IMR-90 (cell line): ENCODE results near the gene ASPHD2. TPM values are rescaled to one million over a fixed set of nuclear protein-coding genes. Genes with fewer than 3 reads are reported as not detected.

ENCODE experiments used
- ATAC-seq: fragments of 200-7000 bp; cut with Tn5 transposase; 2 replicates; pipeline ENCODE4 v1.9.1; 2020; ENCODE audit warnings: low read depth, mild to moderate bottlenecking, moderate library complexity
- BruUV-seq: library from RNA; stranded (reverse); fragments of 400-500 nt; replicated peaks from 2 replicates; lab custom pipeline; 2021; lab: Mats Ljungman, UMichigan
- CTCF ChIA-PET: fragments of 300-600 bp; formaldehyde crosslinking; extraction: SDS; loops from one replicate; lab custom pipeline; 2021; ENCODE audit warnings: antibody characterized with exemption; lab: Yijun Ruan, JAX
- POLR2A ChIA-PET: fragments of 300-600 bp; sonication (Branson Sonifier 250); formaldehyde crosslinking; loops from one replicate; lab custom pipeline; 2022; ENCODE audit warnings: antibody characterized with exemption; ENCODE audit not compliant: unreplicated experiment; lab: Charles Lee
- DNase-seq: peaks from one replicate; pipeline ENCODE4 v3.0.0; 2013
- H2AFZ ChIP-seq: replicated peaks from 2 replicates; pipeline ENCODE3; 2013; ENCODE audit warnings: low read length, mild to moderate bottlenecking; ENCODE audit not compliant: poor library complexity
- H2AK5ac ChIP-seq: 2 replicates; pipeline ENCODE4 v1.6.1; 2013; ENCODE audit warnings: low read depth, low read length, inconsistent platforms
- H2AK9ac ChIP-seq: replicated peaks from 2 replicates; pipeline ENCODE3; 2013; ENCODE audit warnings: mild to moderate bottlenecking, low read depth, low read length, moderate library complexity; ENCODE audit not compliant: poor library complexity
- H2BK120ac ChIP-seq: 2 replicates; pipeline ENCODE4 v1.6.1; 2013; ENCODE audit warnings: low read depth, low read length, inconsistent platforms
- H2BK15ac ChIP-seq: 3 replicates; pipeline ENCODE4 v1.6.1; 2013; ENCODE audit warnings: low read depth, low read length, inconsistent platforms
- H2BK20ac ChIP-seq: 2 replicates; pipeline ENCODE4 v1.6.1; 2013; ENCODE audit warnings: low read depth, mild to moderate bottlenecking, inconsistent platforms, low read length, moderate library complexity
- H2BK5ac ChIP-seq: 2 replicates; pipeline ENCODE4 v1.6.1; 2013; ENCODE audit warnings: mild to moderate bottlenecking, low read depth, low read length, inconsistent platforms; ENCODE audit not compliant: poor library complexity, severe bottlenecking
- H3K14ac ChIP-seq: replicated peaks from 2 replicates; pipeline ENCODE4 v1.6.1; 2013; ENCODE audit warnings: low read depth, low read length, inconsistent platforms
- H3K18ac ChIP-seq: 2 replicates; pipeline ENCODE4 v1.6.1; 2013; ENCODE audit warnings: low read depth, low read length, control low read depth
- H3K23ac ChIP-seq: 2 replicates; pipeline ENCODE4 v1.6.1; 2013; ENCODE audit warnings: low read depth, low read length, inconsistent platforms
- H3K27ac ChIP-seq: 2 replicates; pipeline ENCODE4 v1.5.1; 2013; ENCODE audit warnings: mild to moderate bottlenecking, control low read depth, low read length; ENCODE audit not compliant: insufficient read depth
- H3K27me3 ChIP-seq: 2 replicates; pipeline ENCODE4 v1.6.1; 2013; ENCODE audit warnings: low read length; ENCODE audit not compliant: control insufficient read depth, insufficient read depth
- H3K36me3 ChIP-seq: 2 replicates; pipeline ENCODE4 v1.6.1; 2013; ENCODE audit warnings: low read length, mixed read lengths; ENCODE audit not compliant: control insufficient read depth, insufficient read depth
- H3K4ac ChIP-seq: 2 replicates; pipeline ENCODE4 v1.6.1; 2013; ENCODE audit warnings: low read depth, low read length, inconsistent platforms
- H3K4me1 ChIP-seq: 2 replicates; pipeline ENCODE4 v1.6.1; 2013; ENCODE audit warnings: low read length, mixed read lengths; ENCODE audit not compliant: control insufficient read depth, insufficient read depth
- H3K4me2 ChIP-seq: 2 replicates; pipeline ENCODE4 v1.6.1; 2013; ENCODE audit warnings: low read depth, mild to moderate bottlenecking, control low read depth, low read length, moderate library complexity
- H3K4me3 ChIP-seq: 2 replicates; pipeline ENCODE4 v1.5.1; 2013; ENCODE audit warnings: low read depth, mild to moderate bottlenecking, control low read depth, low read length, moderate library complexity; ENCODE audit not compliant: insufficient read depth
- H3K56ac ChIP-seq: 2 replicates; pipeline ENCODE4 v1.6.1; 2013; ENCODE audit warnings: low read length, inconsistent platforms; ENCODE audit not compliant: insufficient read depth; ENCODE audit errors: extremely low read depth
- H3K79me1 ChIP-seq, 2 experiments: 2 replicates each; pipeline ENCODE4 v1.6.1; 2013; ENCODE audit warnings: low read length in 2 of 2, inconsistent platforms in 1 of 2, low read depth in 1 of 2
- H3K9ac ChIP-seq: 2 replicates; pipeline ENCODE4 v1.6.1; 2013; ENCODE audit warnings: low read depth, low read length, control low read depth
- H3K9me1 ChIP-seq: 2 replicates; pipeline ENCODE4 v1.6.1; 2013; ENCODE audit warnings: low read length, inconsistent platforms; ENCODE audit not compliant: insufficient read depth
- H3K9me3 ChIP-seq: 2 replicates; pipeline ENCODE4 v1.6.1; 2013; ENCODE audit warnings: low read length; ENCODE audit not compliant: control insufficient read depth, insufficient read depth
- H4K20me1 ChIP-seq: 2 replicates; pipeline ENCODE4 v1.6.1; 2013; ENCODE audit warnings: low read length, inconsistent platforms; ENCODE audit not compliant: insufficient read depth
- H4K5ac ChIP-seq: 2 replicates; pipeline ENCODE4 v1.6.1; 2013; ENCODE audit warnings: mild to moderate bottlenecking, low read depth, low read length, control low read depth
- H4K8ac ChIP-seq, 2 experiments: 2 replicates each; pipeline ENCODE4 v1.6.1; 2013; ENCODE audit warnings: low read depth in 2 of 2, low read length in 2 of 2, control low read depth in 1 of 2, inconsistent platforms in 1 of 2
- H4K91ac ChIP-seq: 2 replicates; pipeline ENCODE4 v1.6.1; 2013; ENCODE audit warnings: low read depth, low read length, inconsistent platforms; ENCODE audit not compliant: insufficient read depth
- CEBPB ChIP-seq: IDR thresholded peaks from 2 replicates; pipeline ENCODE4 v1.6.1; 2012; ENCODE audit warnings: low read depth, low read length, improper control_type of control experiment
- FOS ChIP-seq: fragments of 150-350 bp; IDR thresholded peaks from 2 replicates; pipeline ENCODE4 v1.6.1; 2016; ENCODE audit warnings: low read depth, low read length
- MAFK ChIP-seq: IDR thresholded peaks from 2 replicates; pipeline ENCODE4 v1.6.1; 2012; ENCODE audit warnings: low read depth, low read length, improper control_type of control experiment
- MAZ ChIP-seq: IDR thresholded peaks from 2 replicates; pipeline ENCODE4 v1.6.1; 2012; ENCODE audit warnings: low read depth, mild to moderate bottlenecking, low read length, improper control_type of control experiment, moderate library complexity, borderline replicate concordance
- MXI1 ChIP-seq: IDR thresholded peaks from 2 replicates; pipeline ENCODE4 v1.6.1; 2012; ENCODE audit warnings: low read depth, mild to moderate bottlenecking, low read length, moderate library complexity, borderline replicate concordance
- NFE2L2 ChIP-seq: fragments of 150-350 bp; IDR thresholded peaks from 2 replicates; pipeline ENCODE4 v1.6.1; 2016; ENCODE audit warnings: low read depth, mild to moderate bottlenecking, low read length
- SMC3 ChIP-seq: fragments of 150-350 bp; IDR thresholded peaks from 2 replicates; pipeline ENCODE4 v1.6.1; 2016; ENCODE audit warnings: low read depth, mild to moderate bottlenecking, antibody characterized with exemption, low read length, moderate library complexity
- WGBS, 2 experiments: methylation state at CpG; one replicate each; pipeline versions ENCODE4 v1.1.5 to v1.1.7; 2013; ENCODE audit warnings: missing lambda C conversion rate in 2 of 2; ENCODE audit not compliant: insufficient read length in 1 of 2; ENCODE audit errors: extremely low coverage in 2 of 2; 5-methylcytosine and 5-hydroxymethylcytosine counted together
- dilution Hi-C: fragments of 300-500 bp; cut with HindIII; formaldehyde crosslinking; loops from one replicate; pipeline ENCODE4 v1.14.3; 2018; ENCODE audit warnings: low sequenced_read_pairs; ENCODE audit not compliant: unreplicated experiment
- in situ Hi-C: fragments of 300-500 bp; cut with MboI; formaldehyde crosslinking; loops from 3 replicates; pipeline ENCODE4 v1.14.3; 2019; ENCODE audit warnings: low sequenced_read_pairs, inconsistent platforms, mixed read lengths
- intact Hi-C: fragments of 100-400 bp; cut with micrococcal nuclease; formaldehyde crosslinking; loops from 2 replicates; pipeline ENCODE4 v1.10.0; 2022
- polyA plus RNA-seq, 3 experiments: library from polyadenylated mRNA; depleted of rRNA; stranded (reverse); fragments of >200 nt; gene quantifications; 2 replicates each; pipeline ENCODE4 v1.2.3, GENCODE V29; 2012; ENCODE audit warnings: low replicate concordance in 1 of 3
- total RNA-seq: library from RNA; depleted of rRNA; stranded (reverse); fragments of >200 nt; gene quantifications from 2 replicates; pipeline ENCODE4 v1.2.3, GENCODE V29; 2012
- TF ChIP-seq, protein P1 (sequence below): conservative IDR thresholded peaks from 2 replicates; pipeline ENCODE4 v1.5.1; 2012; ENCODE audit warnings: mild to moderate bottlenecking, low read depth, low read length, improper control_type of control experiment
- TF ChIP-seq, protein P2 (sequence below): fragments of 150-350 bp; IDR thresholded peaks from 2 replicates; pipeline ENCODE4 v1.6.1; 2017; ENCODE audit warnings: mild to moderate bottlenecking, antibody characterized with exemption, low read length, low read depth

The ASPHD2 gene
- total and polyA plus RNA-seq, 2 of the 4 experiments (the other 2 are of a cell fraction): 1.3 to 1.4 TPM

DNA sequence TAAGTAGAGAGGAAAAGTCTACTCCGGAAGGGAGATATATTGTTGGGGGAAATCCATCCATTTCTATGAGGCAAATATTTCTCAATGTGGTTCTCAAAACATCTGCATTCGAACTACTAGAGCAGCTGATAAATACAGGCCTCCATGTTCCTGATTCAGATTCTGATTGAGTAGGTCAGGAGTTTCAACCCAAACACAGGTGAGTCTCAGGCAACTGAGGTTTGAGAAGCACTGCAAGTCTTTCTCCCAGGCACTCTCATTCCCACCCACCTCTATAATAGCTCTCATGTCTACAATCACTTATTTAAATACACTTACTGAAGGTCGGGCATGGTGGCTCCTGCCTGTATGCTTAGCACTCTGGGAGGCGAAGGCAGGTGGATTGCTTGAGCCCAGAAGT lies 14.7 kb upstream of the ASPHD2 start:
- ATAC-seq: no peak

More for the DNA sequence above, 14.7 kb upstream of the ASPHD2 start:
- Histone ChIP-seq H3K9me3 (no peaks in the 10 kb centered on the region), H4K20me1 (peaks cover 3% of the 10 kb centered on the region; the same call in 1 of the 2 replicates), H2BK20ac (no peak overlapping the region), H3K36me3 (no peaks in the 10 kb centered on the region), H2AK9ac (no peak overlapping the region), H3K27ac (no peak overlapping the region), H2AK5ac (no peak overlapping the region), H2BK15ac (no peak overlapping the region), H3K4ac (no peak overlapping the region), H4K5ac (no peak overlapping the region), H3K56ac (no peak overlapping the region), H3K18ac (no peak overlapping the region), H3K4me2 (no peak overlapping the region), H3K27me3 (peaks cover 27% of the 10 kb centered on the region), H3K4me1 (no peaks in the 10 kb centered on the region), H3K4me3 (no peak overlapping the region), H4K91ac (no peak overlapping the region), H3K23ac (no peak overlapping the region), H4K8ac (no peak overlapping the region), H3K79me1 (no peaks in the 10 kb centered on the region), H2BK5ac (no peak overlapping the region), H3K14ac (no peak overlapping the region), H3K9me1 (no peaks in the 10 kb centered on the region; the same call in 1 of the 2 replicates), H3K9ac (no peak overlapping the region), H2BK120ac (no peak overlapping the region), H2AFZ (no peak overlapping the region)
- TF ChIP-seq CEBPB: no peak
- no peak for TF ChIP-seq FOS
- TF ChIP-seq, protein P1, sequence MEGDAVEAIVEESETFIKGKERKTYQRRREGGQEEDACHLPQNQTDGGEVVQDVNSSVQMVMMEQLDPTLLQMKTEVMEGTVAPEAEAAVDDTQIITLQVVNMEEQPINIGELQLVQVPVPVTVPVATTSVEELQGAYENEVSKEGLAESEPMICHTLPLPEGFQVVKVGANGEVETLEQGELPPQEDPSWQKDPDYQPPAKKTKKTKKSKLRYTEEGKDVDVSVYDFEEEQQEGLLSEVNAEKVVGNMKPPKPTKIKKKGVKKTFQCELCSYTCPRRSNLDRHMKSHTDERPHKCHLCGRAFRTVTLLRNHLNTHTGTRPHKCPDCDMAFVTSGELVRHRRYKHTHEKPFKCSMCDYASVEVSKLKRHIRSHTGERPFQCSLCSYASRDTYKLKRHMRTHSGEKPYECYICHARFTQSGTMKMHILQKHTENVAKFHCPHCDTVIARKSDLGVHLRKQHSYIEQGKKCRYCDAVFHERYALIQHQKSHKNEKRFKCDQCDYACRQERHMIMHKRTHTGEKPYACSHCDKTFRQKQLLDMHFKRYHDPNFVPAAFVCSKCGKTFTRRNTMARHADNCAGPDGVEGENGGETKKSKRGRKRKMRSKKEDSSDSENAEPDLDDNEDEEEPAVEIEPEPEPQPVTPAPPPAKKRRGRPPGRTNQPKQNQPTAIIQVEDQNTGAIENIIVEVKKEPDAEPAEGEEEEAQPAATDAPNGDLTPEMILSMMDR: no peak
- no peak for TF ChIP-seq NFE2L2
- TF ChIP-seq MXI1: no peak
- TF ChIP-seq SMC3: no peak
- TF ChIP-seq, protein P2, sequence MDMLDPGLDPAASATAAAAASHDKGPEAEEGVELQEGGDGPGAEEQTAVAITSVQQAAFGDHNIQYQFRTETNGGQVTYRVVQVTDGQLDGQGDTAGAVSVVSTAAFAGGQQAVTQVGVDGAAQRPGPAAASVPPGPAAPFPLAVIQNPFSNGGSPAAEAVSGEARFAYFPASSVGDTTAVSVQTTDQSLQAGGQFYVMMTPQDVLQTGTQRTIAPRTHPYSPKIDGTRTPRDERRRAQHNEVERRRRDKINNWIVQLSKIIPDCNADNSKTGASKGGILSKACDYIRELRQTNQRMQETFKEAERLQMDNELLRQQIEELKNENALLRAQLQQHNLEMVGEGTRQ: no peak
- TF ChIP-seq MAZ: no peak
- no peak for TF ChIP-seq MAFK
- ChIA-PET CTCF (no interaction called here), POLR2A (no interaction called here)
- intact Hi-C loops: no loop called here
- BruUV-seq: no TSS peak
- DNase-seq: no peak
- dilution Hi-C loops: no loop called here
- WGBS, 2 experiments: 80% methylated on average over 1 of the region's 4 CpGs; no CpG with 5 or more reads in 1 of the 2 experiments
- in situ Hi-C loops: no loop called here
